ENCODE results near the gene GNG8.

The GNG8 gene

DNA sequence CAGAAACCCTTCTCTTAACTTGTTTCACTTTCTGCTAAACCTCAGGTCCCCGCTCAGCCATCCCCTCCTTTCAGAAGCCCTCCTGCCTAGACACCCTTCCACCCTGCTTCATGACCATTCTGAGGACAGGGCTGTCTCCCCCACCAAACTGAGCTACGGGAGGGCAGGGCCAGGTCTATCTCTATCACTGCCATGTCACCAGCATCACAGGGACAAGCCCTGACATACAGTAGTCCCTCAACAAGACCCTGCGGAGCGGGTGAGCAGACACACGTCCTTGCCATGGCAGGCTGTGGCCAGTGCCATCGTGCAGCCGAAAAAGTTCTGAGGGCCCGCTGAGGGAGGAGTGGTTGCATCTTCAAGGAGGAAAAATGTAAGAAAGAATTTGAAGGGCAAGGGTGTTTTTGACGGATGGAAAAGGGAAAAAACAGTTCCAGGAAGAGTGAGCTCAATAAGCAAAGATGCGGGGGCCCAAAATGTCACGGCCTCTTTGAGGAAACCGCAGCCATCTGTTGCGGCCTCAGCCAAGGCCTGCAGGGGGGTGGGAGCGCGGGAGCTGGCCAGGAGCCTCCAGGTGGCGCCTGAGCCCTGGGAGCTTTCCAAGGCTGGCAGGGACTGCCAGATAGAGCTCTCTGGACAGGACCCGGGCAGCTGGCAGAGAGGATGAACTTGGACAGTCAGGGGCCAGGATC, 19.2 kb downstream of the GNG8 start:
- DNase-seq, result no peak

DNA sequence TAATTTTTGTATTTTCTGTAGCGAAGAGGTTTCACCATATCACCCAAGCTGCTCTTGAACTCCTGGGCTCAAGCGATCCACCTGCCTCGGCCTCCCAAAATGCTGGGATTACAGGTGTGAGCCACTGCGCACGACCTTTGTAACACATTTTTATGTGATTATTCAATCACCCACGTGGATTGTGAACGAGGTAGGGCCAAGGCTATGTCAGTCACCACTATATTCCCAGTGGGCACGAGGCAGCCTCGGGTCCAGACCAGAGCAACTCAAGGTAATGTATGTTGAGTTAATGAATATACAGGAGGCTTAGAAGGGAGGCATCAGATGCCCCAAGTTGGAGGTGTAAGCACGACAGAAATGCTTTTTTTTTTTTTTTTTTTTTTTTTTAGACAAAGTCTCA, 20.0 kb downstream of the GNG8 start:
- DNase-seq, result no peak

DNA sequence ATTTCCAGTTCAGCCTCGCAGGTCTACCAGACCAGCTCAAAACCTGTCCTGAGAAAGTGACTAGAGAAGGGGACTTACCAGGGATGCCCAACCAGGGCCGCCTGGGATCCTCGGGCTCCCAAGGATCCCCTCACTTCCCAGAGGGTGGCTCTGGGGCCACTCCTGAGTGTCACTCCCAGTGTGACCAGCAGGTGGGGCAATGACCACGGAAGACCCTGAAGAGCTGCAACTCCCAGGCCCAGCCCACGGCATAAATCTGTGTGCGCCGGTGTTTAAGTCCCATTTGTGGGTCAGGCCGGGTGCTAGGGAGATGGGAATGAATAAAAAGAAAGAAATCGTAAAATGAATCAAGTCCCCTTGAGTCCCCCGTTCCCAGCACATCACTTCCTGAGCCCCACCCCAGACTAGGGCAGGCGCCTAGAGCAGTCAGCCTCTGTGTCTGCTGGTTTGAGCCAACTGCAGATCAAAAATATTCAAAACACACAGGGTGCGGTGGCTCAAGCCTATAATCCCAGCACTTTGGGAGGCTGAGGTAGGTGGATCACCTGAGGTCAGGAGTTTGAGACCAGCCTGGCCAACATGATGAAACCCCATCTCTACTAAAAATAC, 21.8 kb downstream of the GNG8 start:
- peak; percentile 66 for DNase-seq

DNA sequence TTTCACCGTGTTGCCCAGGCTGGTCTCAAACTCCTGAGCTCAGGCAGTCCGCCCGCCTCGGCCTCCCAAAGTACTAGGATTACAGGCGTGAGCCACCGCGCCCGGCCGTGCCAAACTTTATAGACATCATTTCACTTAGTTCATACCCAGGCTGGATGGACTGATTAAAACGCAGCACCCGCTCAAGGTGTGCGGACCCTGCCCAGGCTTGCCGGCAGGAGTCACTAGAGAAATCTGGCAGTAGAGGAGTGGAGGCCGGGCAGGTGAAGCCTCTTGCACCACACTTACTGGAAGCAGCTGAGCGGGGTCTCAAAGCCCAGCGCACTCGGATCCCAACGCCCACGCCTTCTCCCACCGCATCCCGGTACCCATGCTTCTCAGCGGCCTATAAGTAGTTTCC, 22.5 kb downstream of the GNG8 start:
- DNase-seq, result no peak

DNA sequence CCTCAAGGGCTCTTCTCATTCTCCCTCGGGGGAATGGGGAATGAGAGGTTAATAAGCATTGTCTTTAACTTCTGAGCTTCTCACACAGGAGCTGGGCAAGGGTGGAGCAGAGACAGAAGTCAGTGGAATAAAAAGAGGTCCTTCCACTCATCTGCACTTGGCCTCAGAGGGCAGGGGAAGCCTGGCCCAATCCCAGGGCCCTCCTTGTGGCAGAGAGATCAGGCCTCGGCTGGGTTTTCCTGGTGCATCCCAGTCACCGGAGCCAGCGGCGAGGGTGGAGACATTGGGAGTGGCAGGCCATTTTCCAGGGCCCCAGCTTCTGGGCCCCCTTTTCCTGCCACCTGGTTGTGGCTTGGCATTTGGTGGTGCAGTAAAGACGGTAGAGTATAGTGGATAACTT, 24.2 kb downstream of the GNG8 start:
- DNase-seq, result no peak

DNA sequence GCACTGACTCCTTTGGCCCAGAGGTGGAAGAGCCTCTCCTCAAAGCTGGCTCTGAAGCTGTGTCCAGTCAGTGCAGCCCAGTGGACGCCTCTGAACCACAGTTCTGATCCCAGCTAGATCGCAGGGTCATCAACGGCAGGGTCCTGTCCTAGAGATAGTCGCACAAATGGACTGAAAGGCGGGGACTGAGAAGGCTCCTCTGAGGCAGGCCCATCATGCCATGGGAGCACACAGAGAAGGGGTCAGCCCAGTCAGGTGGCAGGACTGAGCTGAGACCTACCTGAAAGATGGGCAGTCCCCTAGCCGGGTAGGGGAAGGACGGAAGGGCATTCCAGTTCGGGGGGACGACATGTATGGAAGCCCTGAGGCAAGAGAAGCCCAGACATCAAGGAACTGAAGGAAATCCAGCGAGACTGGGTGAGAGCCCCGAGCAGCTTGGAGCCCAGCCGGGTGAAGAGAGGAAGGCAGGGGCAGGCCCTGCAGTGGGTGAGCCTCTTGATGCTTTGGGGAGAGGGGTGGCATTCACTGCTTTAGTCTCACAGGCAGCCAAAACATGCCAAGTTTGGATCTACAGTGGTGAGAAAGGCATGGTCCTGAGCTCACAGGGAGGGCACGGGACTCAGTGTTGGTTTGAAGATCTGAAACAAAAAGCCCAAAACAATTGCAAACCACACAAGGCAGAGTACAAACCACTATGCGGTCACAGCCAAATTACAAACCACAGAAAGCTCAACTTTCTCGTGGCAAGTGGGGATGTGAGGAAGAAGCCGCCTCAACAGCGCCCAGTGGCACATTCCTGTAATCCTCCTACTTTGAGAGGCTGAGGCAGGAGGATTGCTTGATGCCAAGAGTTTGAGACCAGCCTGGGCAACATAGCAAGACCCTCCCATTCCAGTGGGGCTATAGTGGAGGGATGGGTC, 24.9 kb downstream of the GNG8 start:
- DNase-seq, result no peak

DNA sequence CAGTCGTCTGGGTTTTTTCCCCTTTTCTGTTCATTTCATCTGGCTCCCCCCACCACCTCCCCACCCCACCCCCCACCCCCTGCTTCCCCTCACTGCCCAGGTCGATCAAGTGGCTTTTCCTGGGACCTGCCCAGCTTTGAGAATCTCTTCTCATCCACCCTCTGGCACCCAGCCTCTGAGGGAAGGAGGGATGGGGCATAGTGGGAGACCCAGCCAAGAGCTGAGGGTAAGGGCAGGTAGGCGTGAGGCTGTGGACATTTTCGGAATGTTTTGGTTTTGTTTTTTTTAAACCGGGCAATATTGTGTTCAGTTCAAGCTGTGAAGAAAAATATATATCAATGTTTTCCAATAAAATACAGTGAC, 25.6 kb downstream of the GNG8 start:
- no peak for DNase-seq

DNA sequence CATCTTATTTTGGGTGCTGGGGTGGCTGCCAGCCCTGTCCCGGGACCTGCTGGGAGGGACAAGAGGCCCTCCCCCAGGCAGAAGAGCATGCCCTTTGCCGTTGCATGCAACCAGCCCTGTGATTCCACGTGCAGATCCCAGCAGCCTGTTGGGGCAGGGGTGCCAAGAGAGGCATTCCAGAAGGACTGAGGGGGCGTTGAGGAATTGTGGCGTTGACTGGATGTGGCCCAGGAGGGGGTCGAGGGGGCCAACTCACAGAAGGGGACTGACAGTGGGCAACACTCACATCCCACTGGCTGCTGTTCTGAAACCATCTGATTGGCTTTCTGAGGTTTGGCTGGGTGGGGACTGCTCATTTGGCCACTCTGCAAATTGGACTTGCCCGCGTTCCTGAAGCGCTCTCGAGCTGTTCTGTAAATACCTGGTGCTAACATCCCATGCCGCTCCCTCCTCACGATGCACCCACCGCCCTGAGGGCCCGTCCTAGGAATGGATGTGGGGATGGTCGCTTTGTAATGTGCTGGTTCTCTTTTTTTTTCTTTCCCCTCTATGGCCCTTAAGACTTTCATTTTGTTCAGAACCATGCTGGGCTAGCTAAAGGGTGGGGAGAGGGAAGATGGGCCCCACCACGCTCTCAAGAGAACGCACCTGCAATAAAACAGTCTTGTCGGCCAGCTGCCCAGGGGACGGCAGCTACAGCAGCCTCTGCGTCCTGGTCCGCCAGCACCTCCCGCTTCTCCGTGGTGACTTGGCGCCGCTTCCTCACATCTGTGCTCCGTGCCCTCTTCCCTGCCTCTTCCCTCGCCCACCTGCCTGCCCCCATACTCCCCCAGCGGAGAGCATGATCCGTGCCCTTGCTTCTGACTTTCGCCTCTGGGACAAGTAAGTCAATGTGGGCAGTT, 26.2 kb downstream of the GNG8 start:
- DNase-seq, result no peak

DNA sequence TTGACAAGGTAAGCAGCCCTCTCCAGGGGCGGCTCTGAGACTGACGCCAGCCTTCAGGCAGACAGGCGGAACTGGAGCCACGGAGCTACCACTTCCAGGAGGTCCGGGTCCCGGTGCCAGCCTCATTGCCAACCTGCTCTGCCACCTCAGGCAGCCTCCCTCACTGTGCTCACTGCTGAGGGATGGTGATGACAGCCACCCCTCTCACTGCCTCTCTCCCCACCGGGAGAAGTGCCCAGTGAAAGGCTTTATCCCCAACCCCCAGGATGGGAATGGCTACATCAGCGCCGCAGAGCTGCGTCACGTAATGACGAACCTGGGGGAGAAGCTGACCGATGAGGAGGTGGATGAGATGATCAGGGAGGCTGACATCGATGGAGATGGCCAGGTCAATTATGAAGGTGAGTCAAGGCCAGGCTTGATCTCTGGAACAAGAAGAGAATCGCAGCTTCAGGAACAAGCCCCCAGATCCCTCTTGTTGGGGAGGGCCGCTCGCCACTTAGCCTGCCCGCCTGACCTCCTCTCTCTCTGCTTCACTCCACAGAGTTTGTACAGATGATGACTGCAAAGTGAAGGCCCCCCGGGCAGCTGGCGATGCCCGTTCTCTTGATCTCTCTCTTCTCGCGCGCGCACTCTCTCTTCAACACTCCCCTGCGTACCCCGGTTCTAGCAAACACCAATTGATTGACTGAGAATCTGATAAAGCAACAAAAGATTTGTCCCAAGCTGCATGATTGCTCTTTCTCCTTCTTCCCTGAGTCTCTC, 27.2 kb downstream of the GNG8 start:
- no peak for DNase-seq

DNA sequence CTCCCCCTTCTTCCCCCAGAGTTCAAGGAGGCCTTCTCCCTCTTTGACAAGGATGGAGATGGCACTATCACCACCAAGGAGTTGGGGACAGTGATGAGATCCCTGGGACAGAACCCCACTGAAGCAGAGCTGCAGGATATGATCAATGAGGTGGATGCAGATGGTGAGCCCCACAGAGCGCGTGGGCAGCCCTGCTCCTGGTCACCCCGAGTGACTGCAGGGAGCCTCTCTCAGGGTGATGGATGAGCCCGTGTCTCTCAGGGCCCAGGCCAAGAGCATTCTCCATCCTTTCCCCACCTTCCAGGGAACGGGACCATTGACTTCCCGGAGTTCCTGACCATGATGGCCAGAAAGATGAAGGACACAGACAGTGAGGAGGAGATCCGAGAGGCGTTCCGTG, 27.8 kb downstream of the GNG8 start:
- no peak for DNase-seq

DNA sequence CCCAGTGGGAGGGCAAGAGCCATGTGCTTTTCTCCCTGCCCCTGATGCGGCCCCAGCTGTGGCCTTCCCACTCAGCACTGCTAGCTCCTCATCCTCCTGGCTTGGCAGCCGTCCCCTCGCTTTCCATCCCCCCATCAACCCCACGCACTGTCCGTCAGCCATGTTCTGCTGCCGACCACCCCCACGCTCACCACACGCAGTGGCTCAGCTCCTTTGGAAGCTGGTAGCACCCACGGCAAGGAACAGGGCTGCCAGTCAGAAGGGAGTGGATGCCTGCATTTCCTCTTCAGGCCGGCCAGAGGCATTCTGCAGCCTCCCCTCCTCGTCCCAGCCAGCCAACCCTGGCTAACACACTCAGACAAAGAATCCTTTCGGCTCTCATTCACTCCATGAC, 28.6 kb downstream of the GNG8 start:
- no peak for DNase-seq

DNA sequence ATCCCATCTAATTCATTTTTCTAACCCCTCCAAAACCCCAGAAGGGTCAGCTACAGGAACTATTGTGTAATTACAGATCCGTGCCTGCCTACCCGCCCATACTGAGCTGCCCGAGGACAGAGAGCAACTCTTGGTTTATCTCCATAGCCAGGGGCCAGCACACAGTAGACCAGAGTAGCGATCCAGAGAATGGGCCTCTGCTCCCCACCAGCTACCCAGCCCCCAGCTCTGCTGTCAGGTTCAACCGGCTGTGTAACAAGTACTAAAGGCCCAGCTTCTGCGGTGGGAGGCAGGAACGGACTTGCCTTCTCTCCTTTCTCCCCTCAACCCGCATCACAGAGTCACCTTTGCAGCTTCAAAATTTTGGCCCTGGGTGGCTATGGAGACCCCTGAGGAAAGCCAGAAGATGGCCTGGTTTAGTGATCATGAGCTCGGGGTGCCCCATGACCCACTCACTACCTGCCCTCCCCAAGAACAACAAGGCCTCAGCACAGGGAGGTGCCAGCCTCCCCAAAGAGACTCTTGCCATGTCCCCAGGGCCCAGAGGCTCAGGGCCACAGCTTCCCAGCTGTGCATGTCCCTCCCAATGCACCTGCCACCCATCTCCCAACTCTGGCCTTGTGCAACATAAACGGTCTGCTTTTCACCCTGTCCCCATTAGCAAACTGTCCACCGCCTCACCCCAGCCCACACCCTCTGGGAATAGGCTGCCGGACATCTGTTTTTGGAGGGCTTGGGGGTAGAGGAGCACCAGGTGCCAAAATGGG, 29.1 kb downstream of the GNG8 start:
- no peak for DNase-seq

DNA sequence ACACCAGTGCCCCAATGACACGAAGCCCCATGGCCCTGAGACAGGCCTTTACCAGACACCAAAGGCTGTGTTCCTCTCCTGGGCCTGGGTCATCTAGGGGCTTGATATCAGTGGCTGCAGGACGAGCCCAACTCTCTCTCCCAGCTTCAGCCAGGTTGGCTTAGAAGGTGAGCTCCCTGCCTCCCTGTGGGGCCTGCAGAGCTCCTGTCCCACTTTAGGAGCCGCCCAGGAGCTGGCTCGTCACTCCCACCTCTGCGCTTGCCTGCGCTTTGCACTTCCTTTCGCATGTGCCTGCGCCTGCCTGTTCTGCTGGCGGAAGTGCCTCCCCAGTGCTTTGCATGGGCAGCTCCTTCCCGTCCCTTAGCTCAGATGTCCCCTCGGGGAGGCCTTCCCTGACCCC, 30.0 kb downstream of the GNG8 start:
- DNase-seq, result no peak

DNA sequence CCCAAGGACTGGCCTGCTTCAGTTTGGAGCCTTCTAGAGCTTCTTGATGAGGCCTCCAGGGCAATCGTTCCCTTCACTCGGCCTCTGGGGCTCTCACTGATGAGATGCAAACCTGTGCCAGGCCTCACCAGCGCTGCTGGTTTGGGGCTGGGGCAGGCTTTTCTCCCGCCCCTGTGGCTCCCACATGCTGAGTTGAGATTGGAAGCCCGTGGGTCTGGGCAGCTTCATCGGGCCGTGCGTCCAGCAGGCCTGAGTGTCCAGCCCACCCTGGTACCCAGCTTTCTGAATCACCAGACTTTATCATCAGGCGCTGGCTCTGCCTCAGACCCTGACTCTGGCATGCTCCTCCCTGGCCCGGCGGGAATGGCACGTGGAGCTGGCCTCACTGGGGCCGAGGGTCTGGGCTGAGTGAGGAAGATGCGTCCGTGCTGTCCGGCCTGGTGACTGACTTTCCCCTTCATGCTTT, 30.6 kb downstream of the GNG8 start:
- DNase-seq, result no peak

DNA sequence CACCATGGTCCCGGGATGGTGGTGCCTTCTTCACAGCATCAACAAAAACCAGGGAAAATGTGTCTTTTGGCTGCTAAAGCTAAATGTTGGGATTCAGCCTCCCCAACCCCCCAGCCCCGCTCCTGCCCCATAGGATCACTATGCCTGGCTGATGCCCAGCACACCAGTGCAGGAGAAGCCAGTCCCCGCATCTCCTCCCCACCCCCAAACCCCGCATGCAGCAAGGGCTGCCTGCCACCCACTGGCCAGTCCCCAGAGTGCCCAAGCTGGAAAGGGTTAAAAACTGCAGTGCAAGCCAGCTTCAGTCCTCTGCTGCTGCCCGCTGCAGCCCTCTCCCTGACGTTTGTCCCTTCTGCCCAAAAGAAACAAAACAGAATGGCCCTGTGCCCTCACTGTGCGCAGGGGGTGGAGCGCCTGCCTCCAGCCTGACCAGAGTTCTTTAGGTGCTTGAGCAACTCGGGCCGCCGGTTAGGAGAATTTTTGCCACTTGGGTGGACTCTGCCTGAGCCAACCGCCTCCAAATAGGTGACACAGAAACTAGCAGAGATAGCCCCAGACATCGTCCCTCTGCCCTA, 31.1 kb downstream of the GNG8 start:
- DNase-seq, result no peak

DNA sequence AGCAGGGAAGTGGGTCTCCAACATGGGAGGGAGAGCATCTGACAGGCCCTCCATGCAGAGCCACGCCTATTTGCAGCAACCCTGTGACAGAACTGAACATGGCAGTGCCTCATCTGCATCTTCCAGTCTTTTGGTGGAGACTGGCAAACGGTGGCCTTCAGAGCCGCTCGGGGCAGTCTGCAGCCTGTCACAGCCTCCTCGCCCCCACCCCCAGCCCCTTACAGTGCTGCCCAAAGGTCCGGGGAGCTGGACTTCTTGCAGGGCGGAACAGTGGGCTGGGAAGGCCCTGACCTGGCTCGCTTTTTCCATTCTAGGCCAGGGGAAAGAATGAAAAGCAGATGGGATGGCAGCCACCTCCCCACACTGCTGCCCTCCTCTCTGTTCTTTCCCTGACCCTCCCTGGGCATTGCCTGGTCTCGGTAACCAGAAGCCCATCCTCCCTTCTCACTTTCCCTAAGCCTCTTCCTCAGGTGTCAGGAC, 32.2 kb downstream of the GNG8 start:
- no peak for DNase-seq

DNA sequence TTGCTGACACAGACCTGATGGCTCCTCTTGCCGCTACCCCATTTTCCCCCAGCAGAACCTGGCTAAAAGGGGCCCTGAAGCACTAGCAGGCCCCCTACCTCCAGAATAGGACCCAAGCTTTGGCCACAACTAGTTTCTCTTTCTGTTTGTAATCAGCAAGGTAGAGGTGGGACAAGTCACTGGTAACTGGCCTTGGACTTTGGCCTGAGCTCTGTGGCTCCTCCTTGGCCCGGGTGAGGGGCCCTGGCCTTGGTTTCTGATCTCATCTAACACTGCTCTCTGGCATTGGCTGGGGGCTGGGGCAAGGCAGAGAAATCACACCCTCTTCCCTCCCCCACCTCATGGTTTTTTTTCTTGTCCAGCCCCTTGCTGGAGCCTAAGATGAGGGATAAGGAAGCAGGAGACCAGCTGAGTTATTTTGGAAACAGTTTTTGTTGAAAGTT, 32.8 kb downstream of the GNG8 start:
- no peak for DNase-seq

DNA sequence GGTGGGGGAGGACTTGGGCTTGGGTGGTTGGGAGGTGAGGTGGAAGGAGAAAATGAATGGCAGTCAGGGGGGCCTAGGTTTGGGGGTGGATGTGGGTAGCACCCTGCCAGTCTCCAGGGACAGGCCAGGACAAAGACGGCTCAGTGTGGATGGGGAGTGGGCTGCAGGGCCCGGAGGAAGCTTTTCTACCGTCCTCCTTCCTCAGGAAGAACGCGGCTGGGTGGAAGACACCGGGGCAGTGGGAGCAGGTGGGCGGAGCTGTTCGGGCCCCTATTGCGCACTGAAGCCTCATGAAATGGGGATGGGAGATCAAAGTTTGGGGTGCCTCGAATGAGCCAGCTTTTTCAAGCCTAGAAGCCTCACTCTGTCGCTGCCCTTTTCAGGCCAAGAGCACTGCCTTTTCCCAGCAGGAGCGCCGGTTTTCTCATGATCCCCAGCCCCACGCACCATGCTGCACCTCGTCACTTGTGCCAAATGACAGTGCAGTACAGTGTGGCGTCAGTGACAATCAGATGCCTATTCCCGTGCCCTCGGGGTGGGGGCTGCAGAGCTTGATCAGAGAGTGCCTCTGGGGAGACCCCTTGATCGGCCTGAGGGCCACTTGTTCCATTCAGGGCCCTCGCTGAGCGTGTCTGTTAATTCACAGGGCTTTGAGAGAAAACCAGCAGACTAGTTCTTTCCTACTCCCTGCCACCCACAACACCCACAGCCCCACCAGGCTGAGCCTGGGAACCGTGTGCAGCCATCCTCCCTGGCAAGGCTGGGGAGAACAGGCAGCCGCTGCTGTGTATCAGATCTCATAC, 33.4 kb downstream of the GNG8 start:
- no peak for DNase-seq

DNA sequence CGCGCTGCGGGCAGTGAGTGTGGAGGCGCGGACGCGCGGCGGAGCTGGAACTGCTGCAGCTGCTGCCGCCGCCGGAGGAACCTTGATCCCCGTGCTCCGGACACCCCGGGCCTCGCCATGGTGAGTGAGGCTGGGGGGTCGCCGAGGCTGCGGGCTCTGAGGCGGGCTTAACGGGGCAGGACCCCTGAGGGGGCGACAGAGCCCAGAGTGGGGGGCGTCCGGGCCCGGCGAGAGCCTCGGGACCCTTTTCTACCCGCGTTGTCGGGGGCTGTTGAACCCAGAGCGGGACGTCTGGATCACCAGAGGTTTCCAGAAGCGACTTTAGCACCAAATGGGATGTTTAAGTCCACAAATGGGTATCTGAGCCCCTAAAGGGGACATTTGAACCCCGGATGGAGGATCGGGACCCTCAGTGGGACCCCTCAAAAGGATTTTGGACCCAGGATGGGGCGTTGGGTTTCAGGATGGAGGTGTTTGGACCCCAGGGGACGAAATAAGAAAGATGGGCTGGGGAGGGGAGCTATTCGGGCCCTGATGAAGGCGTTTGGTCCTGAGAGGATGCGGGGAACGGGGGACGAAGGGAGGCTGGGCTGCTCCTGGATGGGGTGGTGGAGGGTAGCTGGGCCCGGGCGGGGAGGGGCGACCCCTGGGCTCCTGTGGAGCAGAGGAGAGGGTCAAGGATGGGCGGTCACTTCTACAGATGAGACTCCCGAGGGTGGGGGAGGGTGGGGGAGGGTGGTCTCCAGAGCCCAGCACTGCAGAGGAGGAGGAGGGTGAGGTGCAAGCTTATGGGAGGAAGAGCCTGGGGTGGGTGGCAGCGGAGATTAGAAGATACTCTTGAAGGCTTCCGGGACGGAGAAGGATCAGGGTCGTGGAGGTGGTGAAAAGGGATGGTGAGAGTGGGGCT, 34.4 kb downstream of the GNG8 start, which contains the start of gene CALM3:
Gene CALM3, plus strand, starts transcription at position 13 of the 907 bp plus-strand sequence. Its CDS starts 105 bp downstream, at position 118.
- no peak for DNase-seq

Measured in activated effector memory CD4-positive, alpha-beta T cell treated with Interleukin-2 at 50 U/mL for 16 hours (primary cell).